Measurements from ENCODE around the gene ALPK1.

Gene ALPK1

GRCh38 chr4:112284166-112284565 is 13.0 kb upstream of the ALPK1 start:
- Histone ChIP-seq H3K9me3 (ENCODE audit: control extremely low read depth in 1 of 5, control insufficient read depth in 4 of 5, insufficient read depth in 2 of 5, low read depth in 1 of 5, low read length in 4 of 5) (no peaks in the 10 kb centered on the region), H3K36me3 (ENCODE audit: control insufficient read depth in 4 of 4, insufficient read depth in 4 of 4, low read length in 3 of 4) (peaks cover 0 to 5% (median 2%) of the 10 kb centered on the region in 4 experiments), H3K4me1 (ENCODE audit: control extremely low read depth in 1 of 4, control insufficient read depth in 4 of 4, insufficient read depth in 4 of 4, low read length in 3 of 4) (peaks cover 17 to 53% (median 39%) of the 10 kb centered on the region in 4 experiments), H3K4me3 (ENCODE audit: control insufficient read depth in 1 of 7, extremely low read depth in 1 of 7, insufficient read depth in 4 of 7, low read depth in 2 of 7, low read length in 6 of 7) (peak overlapping the region in 6 of 7 experiments; percentile 78 to 96 (median 86)), H3K27ac (ENCODE audit: insufficient read depth in 1 of 2, low read depth in 1 of 2, low read length in 2 of 2, poor library complexity in 1 of 2, severe bottlenecking in 2 of 2) (no peak overlapping the region), H3K27me3 (replicated peaks in 2 of 5; ENCODE audit: control insufficient read depth in 4 of 5, insufficient read depth in 5 of 5, low read length in 4 of 5) (no peaks in the 10 kb centered on the region)
- POLR2A ChIA-PET = no interaction called here
- CTCF ChIA-PET = interaction anchor here (1.3 kb wide), 1 partner anchor 13 kb away, joined by 4 read pairs; no protein-coding TSS in a partner anchor
- 63% methylated on average over 2 of the region's 6 CpGs for WGBS (ENCODE audit: insufficient coverage)
- peak in 1 of 3 donors; percentile 27 for DNase-seq

DNA sequence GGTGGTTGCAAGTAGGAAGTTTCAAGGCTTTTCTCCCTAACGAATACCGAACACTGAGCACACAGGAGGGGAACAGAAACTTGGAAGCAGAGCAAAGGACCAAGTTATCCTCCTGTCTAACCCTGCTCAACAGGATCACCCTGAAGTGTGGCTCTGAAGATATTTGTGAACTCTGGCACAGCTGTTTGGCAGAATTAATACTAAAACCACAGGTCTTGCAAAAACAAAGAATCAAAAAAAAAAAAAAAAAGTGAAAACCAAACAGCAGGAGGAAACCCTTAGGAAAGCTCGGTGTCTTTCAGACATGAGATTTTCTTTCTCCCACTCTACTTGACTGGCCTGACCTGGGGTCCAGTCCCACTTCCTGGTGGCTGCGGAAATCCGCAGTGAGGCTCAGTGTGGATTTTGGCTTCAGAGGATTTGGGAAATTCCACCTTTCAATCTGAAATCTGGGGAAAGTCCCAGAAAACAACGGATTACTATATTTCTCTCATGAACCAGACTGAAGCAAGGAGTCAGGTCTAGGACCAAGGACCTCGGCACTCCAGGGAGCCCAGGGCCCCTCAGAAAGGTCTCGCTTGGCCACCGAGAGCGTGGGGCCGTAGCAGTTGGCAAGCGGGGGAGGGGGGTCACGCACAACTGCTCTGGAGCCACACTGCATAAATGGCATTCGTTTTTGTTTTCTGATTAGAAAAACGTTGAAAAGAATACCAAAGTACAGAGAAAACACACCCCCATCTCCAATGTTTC is 12.3 kb upstream of the ALPK1 start:
- no peaks in the 10 kb centered on the region for H3K9me3 ChIP-seq (ENCODE audit: control extremely low read depth in 1 of 5, control insufficient read depth in 4 of 5, insufficient read depth in 2 of 5, low read depth in 1 of 5, low read length in 4 of 5)
- CTCF ChIA-PET = interaction anchor here (1.1 to 2.0 kb wide), 4 partner anchors 10 to 18 kb away, joined by 4 to 10 read pairs (median 6); no protein-coding TSS in a partner anchor
- H3K4me3 ChIP-seq (ENCODE audit: control insufficient read depth in 1 of 7, extremely low read depth in 1 of 7, insufficient read depth in 4 of 7, low read depth in 2 of 7, low read length in 6 of 7) = peak overlapping the region; percentile 72 to 96 (median 85)
- peak overlapping the region; percentile 59 to 84 for H3K27ac ChIP-seq (ENCODE audit: insufficient read depth in 1 of 2, low read depth in 1 of 2, low read length in 2 of 2, poor library complexity in 1 of 2, severe bottlenecking in 2 of 2)
- POLR2A ChIA-PET = interaction anchor here (0.9 kb wide), 1 partner anchor 18 kb away, joined by 3 read pairs; no protein-coding TSS in a partner anchor
- H3K27me3 ChIP-seq (replicated peaks in 2 of 5; ENCODE audit: control insufficient read depth in 4 of 5, insufficient read depth in 5 of 5, low read length in 4 of 5) = no peaks in the 10 kb centered on the region
- DNase-seq = peak in 2 of 3 donors; percentile 44 to 60
- H3K36me3 ChIP-seq (ENCODE audit: control insufficient read depth in 4 of 4, insufficient read depth in 4 of 4, low read length in 3 of 4) = peaks cover 0 to 5% (median 2%) of the 10 kb centered on the region in 4 experiments
- WGBS (ENCODE audit: insufficient coverage) = 2% methylated on average over 7 of the region's 15 CpGs
- H3K4me1 ChIP-seq (ENCODE audit: control extremely low read depth in 1 of 4, control insufficient read depth in 4 of 4, insufficient read depth in 4 of 4, low read length in 3 of 4) = peaks cover 22 to 53% (median 42%) of the 10 kb centered on the region in 4 experiments

DNA sequence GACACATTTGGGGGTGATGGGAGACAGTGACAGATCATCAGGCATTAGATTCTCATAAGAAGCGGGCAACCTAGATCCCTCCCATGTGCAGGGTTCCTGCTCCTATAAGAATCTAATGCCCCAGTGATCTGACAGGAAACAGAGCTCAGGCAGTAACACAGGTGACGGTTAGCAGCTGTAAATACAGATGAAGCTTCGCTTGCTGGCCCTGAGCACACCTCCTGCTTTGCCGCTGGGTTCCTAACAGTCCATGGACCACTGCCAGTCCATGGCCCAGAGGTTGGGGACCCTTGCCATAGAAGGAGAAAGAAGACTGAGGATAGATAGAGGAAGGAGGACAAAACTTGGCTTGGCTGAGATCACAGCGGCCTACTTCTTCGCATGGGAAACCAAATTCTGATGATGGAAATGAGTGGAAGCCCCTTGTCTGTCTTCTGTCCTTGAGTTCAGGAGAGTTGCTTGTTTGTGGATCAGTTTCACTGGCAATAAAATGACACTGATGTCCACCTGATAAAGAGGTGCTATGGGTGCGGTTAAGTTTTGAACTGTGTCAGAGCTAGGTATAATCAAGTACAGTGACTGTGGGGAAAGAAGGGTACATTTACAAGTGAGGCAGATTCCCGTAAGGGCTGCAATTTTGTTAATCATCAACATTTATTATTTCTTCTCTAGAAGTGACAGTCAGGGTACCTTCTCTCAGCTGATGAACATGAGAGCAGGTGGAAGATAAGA is 9.7 kb upstream of the ALPK1 start:
- no peak for DNase-seq
- H3K4me1 ChIP-seq (ENCODE audit: control extremely low read depth in 1 of 4, control insufficient read depth in 4 of 4, insufficient read depth in 4 of 4, low read length in 3 of 4) = peaks cover 22 to 55% (median 42%) of the 10 kb centered on the region in 4 experiments
- peak overlapping the region; percentile 18 to 80 for H3K27ac ChIP-seq (ENCODE audit: insufficient read depth in 1 of 2, low read depth in 1 of 2, low read length in 2 of 2, poor library complexity in 1 of 2, severe bottlenecking in 2 of 2)
- ChIA-PET CTCF (interaction anchor here (1.4 to 1.6 kb wide), 2 partner anchors 12 to 16 kb away, joined by 3 to 4 read pairs; no protein-coding TSS in a partner anchor), POLR2A (interaction anchor here (0.7 kb wide), 1 partner anchor 33 kb away, joined by 3 read pairs; no protein-coding TSS in a partner anchor)
- no peaks in the 10 kb centered on the region for H3K27me3 ChIP-seq (replicated peaks in 2 of 5; ENCODE audit: control insufficient read depth in 4 of 5, insufficient read depth in 5 of 5, low read length in 4 of 5)
- H3K36me3 ChIP-seq (ENCODE audit: control insufficient read depth in 4 of 4, insufficient read depth in 4 of 4, low read length in 3 of 4) = no peaks in the 10 kb centered on the region
- 91% methylated on average over 5 of the region's 8 CpGs for WGBS (ENCODE audit: insufficient coverage)
- H3K4me3 ChIP-seq (ENCODE audit: control insufficient read depth in 1 of 7, extremely low read depth in 1 of 7, insufficient read depth in 4 of 7, low read depth in 2 of 7, low read length in 6 of 7) = no peak overlapping the region
- no peaks in the 10 kb centered on the region for H3K9me3 ChIP-seq (ENCODE audit: control extremely low read depth in 1 of 5, control insufficient read depth in 4 of 5, insufficient read depth in 2 of 5, low read depth in 1 of 5, low read length in 4 of 5)

DNA sequence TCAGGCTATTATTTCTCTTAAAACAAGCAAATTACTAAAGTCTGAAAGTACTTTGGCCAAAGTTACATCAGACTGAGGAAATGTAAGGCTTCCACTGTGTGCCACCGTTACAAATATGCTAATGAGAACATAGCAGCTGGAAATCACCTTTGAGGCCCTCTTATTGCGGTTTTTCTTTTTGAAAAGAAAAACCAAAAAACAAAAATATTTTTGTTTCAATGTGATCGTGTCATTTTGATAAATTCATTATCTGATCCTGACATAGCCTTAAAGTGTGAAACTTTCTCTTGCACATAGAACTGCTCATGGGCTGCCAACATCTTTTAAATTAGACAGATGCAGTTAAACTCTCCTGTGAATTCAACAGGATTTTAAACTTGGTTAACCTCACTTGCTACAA is 8.7 kb upstream of the ALPK1 start:
- POLR2A ChIA-PET = no interaction called here
- Histone ChIP-seq H3K4me3 (ENCODE audit: control insufficient read depth in 1 of 7, extremely low read depth in 1 of 7, insufficient read depth in 4 of 7, low read depth in 2 of 7, low read length in 6 of 7) (peak overlapping the region in 2 of 7 experiments; percentile 28 to 61), H3K9me3 (ENCODE audit: control extremely low read depth in 1 of 5, control insufficient read depth in 4 of 5, insufficient read depth in 2 of 5, low read depth in 1 of 5, low read length in 4 of 5) (no peaks in the 10 kb centered on the region), H3K27ac (ENCODE audit: insufficient read depth in 1 of 2, low read depth in 1 of 2, low read length in 2 of 2, poor library complexity in 1 of 2, severe bottlenecking in 2 of 2) (peak overlapping the region; percentile 51 to 80), H3K36me3 (ENCODE audit: control insufficient read depth in 4 of 4, insufficient read depth in 4 of 4, low read length in 3 of 4) (no peaks in the 10 kb centered on the region), H3K27me3 (replicated peaks in 2 of 5; ENCODE audit: control insufficient read depth in 4 of 5, insufficient read depth in 5 of 5, low read length in 4 of 5) (no peaks in the 10 kb centered on the region), H3K4me1 (ENCODE audit: control extremely low read depth in 1 of 4, control insufficient read depth in 4 of 4, insufficient read depth in 4 of 4, low read length in 3 of 4) (peaks cover 22 to 55% (median 41%) of the 10 kb centered on the region in 4 experiments)
- DNase-seq = peak; percentile 32 to 85 (median 82)
- CTCF ChIA-PET = interaction anchor here (1.2 to 1.6 kb wide), 3 partner anchors 9 to 34 kb away, joined by 3 read pairs; partner anchors contain the start of gene ALPK1
- WGBS (ENCODE audit: insufficient coverage) = 0% methylated on average over 1 of the region's 3 CpGs

DNA sequence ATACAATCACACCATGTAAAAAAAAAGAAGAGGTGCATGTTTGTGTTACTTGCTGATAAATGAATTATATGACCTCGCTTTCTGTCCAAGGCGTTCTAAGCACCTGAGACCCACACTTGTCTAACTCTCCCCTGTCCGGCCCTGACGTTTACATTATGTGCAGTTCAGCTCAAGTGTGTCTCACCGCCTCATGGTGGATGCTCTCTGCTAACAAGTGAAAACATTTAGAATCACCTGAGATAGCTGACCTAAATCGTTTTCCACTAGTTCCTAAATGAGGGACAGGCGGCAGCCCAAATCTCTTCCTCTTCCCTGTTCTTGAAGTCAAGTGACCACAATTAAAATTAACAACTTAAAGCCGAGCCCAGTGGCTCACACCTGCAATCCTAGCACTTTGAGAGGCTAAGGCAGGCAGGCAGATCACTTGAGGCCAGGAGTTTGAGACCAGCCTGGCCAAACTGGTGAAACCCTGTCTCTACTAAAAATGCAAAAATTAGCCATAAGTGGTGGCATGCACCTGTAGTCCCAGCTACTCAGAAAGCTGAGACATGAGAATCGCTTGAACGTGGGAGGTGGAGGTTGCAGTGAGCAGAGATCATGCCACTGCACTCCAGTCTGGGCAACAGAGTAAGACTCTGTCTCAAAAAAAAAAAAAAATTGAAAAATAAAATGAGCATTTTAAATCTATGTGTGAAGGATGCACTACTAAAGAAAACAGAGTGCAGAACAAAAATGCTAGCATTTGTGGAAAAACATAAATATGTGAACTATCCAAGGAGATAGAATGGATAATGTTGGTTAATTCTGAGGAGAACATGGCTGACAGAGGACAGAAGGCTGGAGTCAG is 7.5 kb upstream of the ALPK1 start:
- peak in 1 of 3 donors; percentile 13 for DNase-seq
- Histone ChIP-seq H3K27ac (ENCODE audit: insufficient read depth in 1 of 2, low read depth in 1 of 2, low read length in 2 of 2, poor library complexity in 1 of 2, severe bottlenecking in 2 of 2) (no peak overlapping the region), H3K9me3 (ENCODE audit: control extremely low read depth in 1 of 5, control insufficient read depth in 4 of 5, insufficient read depth in 2 of 5, low read depth in 1 of 5, low read length in 4 of 5) (no peaks in the 10 kb centered on the region), H3K4me1 (ENCODE audit: control extremely low read depth in 1 of 4, control insufficient read depth in 4 of 4, insufficient read depth in 4 of 4, low read length in 3 of 4) (peaks cover 15 to 43% (median 34%) of the 10 kb centered on the region in 4 experiments), H3K36me3 (ENCODE audit: control insufficient read depth in 4 of 4, insufficient read depth in 4 of 4, low read length in 3 of 4) (no peaks in the 10 kb centered on the region), H3K27me3 (replicated peaks in 2 of 5; ENCODE audit: control insufficient read depth in 4 of 5, insufficient read depth in 5 of 5, low read length in 4 of 5) (no peaks in the 10 kb centered on the region), H3K4me3 (ENCODE audit: control insufficient read depth in 1 of 7, extremely low read depth in 1 of 7, insufficient read depth in 4 of 7, low read depth in 2 of 7, low read length in 6 of 7) (peak overlapping the region in 1 of 7 experiments; percentile 11)
- WGBS (ENCODE audit: insufficient coverage) = 70% methylated on average over 9 of the region's 10 CpGs
- CTCF ChIA-PET = interaction anchor here (0.9 to 1.6 kb wide), 5 partner anchors 8 to 55 kb away, joined by 3 read pairs; partner anchors contain the start of gene ALPK1
- POLR2A ChIA-PET = interaction anchor here (0.5 to 0.7 kb wide), 2 partner anchors 9 to 343 kb away, joined by 3 to 6 read pairs; no protein-coding TSS in a partner anchor

DNA sequence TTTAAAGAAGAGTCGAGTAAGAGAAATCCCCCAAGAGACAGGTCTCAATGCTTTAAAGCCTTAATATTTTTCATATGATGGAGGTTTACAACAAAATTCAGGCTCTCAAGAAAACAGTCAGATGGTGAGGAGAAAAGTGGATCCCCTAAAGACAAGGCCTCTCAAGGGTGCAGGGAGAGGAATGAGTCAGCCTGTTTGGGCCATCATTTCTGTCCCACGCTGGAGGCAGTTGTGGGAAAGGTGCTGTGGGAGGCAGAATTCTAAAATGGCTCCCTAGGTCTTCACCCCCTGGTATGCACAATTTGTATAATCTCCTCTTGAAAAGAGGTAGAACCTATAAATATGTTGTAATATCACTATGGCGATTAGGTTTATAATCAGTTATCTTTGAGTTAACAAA is 6.8 kb upstream of the ALPK1 start:
- WGBS (ENCODE audit: insufficient coverage) = 100% methylated on average over 1 of the region's 3 CpGs
- ChIA-PET POLR2A (no interaction called here), CTCF (interaction anchor here (1.5 kb wide), 1 partner anchor 347 kb away, joined by 3 read pairs; the partner anchor contains the start of genes LARP7 and ZGRF1)
- no peak overlapping the region for H3K4me3 ChIP-seq (ENCODE audit: control insufficient read depth in 1 of 7, extremely low read depth in 1 of 7, insufficient read depth in 4 of 7, low read depth in 2 of 7, low read length in 6 of 7)
- no peaks in the 10 kb centered on the region for H3K9me3 ChIP-seq (ENCODE audit: control extremely low read depth in 1 of 5, control insufficient read depth in 4 of 5, insufficient read depth in 2 of 5, low read depth in 1 of 5, low read length in 4 of 5)
- H3K27ac ChIP-seq (ENCODE audit: insufficient read depth in 1 of 2, low read depth in 1 of 2, low read length in 2 of 2, poor library complexity in 1 of 2, severe bottlenecking in 2 of 2) = no peak overlapping the region
- no peaks in the 10 kb centered on the region for H3K36me3 ChIP-seq (ENCODE audit: control insufficient read depth in 4 of 4, insufficient read depth in 4 of 4, low read length in 3 of 4)
- no peaks in the 10 kb centered on the region for H3K27me3 ChIP-seq (replicated peaks in 2 of 5; ENCODE audit: control insufficient read depth in 4 of 5, insufficient read depth in 5 of 5, low read length in 4 of 5)
- peaks cover 10 to 40% (median 31%) of the 10 kb centered on the region in 4 experiments for H3K4me1 ChIP-seq (ENCODE audit: control extremely low read depth in 1 of 4, control insufficient read depth in 4 of 4, insufficient read depth in 4 of 4, low read length in 3 of 4)
- no peak for DNase-seq
